Liver (tissue), 2 donors: ENCODE data around the gene KIAA1614.

Experiments
- CTCF ChIP-seq: fragments of 150-350 bp; IDR thresholded peaks from 2 replicates; pipeline ENCODE4 v1.5.1; 2017; ENCODE audit warnings: improper control_type of control experiment, low read depth, low read length; ENCODE audit not compliant: missing input control
- MAX ChIP-seq: IDR thresholded peaks from 2 replicates; pipeline ENCODE4 v1.6.1; 2016; ENCODE audit warnings: antibody characterized with exemption
- REST ChIP-seq: IDR thresholded peaks from 2 replicates; pipeline ENCODE4 v1.6.1; 2016; ENCODE audit warnings: antibody characterized with exemption, mild to moderate bottlenecking
- ZBTB33 ChIP-seq: IDR thresholded peaks from 2 replicates; pipeline ENCODE4 v1.6.1; 2016; ENCODE audit warnings: antibody characterized with exemption
- donor health status: healthy.

- TF ChIP-seq CTCF (no peak), REST (no peak), MAX (no peak), ZBTB33 (no peak)
These were observed 43.4 kb downstream of the KIAA1614 start for GRCh38 chr1:180956028-180956640.
